ENCODE results near the gene MACROD2.

Gene MACROD2

DNA sequence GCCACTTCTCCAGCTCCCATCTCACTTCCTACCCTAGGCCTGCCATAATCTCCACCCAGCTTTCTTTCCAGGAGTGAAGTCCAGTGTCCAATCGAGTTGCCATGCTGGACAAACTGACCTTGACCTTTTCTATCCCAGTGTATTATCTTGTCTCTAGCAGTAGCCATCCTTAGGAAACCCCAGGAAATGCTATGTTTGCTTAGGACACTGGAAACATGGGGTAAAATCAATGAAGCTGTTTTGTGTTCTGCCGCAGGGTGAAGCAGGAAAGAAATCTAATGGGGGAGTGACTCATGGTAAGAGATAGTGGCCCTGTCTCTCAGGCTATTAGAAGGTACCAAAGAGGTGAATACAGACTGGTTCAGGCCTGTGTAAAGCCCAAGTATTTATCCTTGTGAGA lies 1452.2 kb downstream of the MACROD2 start:
- no peak for DNase-seq (ENCODE audit: low read depth)

DNA sequence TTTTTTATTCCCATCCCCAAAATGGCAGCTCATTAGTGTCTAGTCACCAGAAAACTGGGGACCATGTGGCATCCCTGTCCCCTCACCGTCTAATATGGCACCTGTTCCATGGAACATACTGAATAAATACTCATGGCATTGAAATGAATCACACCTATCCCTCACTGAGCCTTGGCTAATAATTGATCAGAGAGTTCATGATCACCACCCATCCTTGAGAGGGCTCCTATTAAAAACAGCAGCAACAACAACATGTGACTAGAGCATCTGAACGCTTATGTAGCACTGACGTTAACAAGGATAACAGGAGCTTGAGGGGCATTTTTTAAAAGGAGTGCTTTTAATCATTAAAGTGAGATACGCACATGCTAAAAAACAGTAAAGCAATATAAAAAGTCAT lies 1453.7 kb downstream of the MACROD2 start:
- DNase-seq (ENCODE audit: low read depth) = no peak

DNA sequence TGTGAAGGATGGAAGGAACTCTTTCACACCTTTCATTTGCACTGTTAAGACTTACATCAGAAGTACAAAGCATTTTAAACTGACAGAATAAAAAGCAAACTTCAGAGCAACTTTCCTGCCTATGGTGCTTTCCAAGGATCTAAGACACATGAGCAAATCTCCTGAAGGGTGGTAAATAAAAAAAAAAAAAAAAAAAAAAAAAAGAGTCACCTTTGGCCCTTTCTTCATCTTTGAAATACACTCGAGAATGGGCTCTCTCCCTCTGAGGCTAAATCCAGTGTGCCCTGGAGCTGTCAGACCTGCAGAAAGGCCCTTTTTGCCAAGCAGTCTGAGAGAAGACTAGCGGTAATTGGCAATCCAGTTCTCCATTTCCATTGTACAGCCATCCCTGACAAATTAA lies 1455.9 kb downstream of the MACROD2 start:
- DNase-seq (ENCODE audit: low read depth) = no peak

DNA sequence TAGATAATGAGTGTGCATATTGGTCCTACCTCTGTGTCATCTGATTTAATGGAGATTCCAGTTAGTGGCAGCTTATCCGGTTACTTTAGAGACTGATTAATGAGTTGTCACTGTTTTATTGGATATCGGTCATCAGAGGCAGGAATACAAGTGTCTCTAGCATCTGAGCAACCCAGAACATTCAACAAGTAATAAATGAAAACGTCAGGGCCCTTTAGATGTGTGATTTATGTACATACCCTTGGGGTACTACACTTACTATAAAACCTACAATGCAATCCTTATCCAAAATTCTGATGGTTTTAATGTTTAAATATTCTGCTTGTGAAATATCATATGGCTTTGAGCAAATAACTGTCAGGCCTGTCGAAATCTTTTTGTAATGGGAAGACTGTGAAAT lies 1460.0 kb downstream of the MACROD2 start:
- no peak for DNase-seq (ENCODE audit: low read depth)

DNA sequence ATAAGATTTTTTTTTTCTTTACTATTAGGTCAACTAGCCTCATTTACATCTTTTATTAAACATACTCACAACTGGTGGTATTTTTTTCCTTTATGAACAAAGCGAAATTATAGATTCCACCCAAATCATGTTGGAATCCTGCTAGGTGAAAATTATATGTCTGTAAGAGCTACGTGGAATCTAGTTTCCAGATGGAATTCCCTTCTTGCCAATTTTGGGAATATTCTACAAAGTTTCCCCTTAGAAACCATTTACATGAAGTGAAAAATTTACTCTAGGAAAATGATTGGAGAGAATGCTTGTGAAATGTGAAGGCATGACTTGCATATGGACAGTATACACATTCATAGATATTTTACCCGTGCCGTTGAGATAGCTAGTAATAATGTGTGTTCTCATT lies 1466.6 kb downstream of the MACROD2 start:
- no peak for DNase-seq (ENCODE audit: low read depth)

DNA sequence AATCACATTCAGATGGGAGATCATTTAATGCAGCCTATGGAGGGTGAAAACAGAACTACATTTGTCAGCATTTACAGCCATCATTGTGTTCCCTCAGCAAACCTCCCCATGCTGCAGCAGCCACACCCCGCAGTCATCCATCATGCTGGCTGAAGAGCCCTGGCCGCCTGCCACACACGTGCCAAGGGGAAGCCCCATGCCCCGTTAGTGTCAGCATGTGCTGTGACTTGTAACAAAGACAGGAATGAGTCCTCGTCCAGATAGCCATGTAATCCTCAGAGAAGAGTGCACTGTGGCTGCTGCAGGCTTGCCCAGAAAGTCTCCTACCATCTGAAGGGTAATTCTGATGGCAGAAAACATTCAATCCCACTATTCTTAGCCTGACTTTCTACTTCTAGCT lies 1480.2 kb downstream of the MACROD2 start:
- DNase-seq (ENCODE audit: low read depth) = no peak

DNA sequence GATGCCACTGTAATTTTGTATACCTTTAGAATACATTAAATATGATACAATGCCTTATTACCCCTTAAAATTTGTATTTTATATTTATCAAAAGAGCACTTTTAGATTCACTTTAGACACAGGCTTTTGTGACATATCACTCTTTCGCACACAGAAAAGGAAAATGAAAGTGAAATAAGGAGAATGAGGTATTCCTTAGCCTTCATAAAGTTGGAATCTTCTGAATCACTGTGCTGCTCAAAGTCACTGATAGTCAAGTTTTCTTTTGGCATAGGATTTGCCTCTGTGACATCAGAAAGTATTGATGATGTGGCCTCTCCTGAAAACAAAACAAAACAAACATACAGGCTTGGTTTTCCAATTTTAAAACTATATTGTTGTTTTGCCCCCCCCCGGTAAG lies 1480.9 kb downstream of the MACROD2 start:
- no peak for DNase-seq (ENCODE audit: low read depth)

DNA sequence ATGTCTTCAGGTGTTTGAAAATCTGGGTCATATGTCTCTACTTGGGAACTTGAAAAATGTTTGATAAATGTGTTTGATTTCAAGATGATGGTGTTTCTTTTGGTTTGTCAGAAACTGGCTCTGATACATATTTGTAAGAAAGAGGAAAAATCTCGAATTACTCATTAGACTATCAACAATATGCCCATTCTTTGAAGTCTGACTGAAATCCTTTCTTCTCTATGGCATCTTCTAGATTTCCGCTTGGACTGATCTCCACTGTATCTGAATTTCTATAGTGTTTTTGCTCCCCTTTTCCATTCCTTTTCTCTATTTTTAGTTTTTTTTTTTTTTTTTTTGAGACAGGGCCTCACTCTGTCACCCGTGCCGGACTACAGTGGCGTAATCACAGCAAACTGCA lies 1481.5 kb downstream of the MACROD2 start:
- no peak for DNase-seq (ENCODE audit: low read depth)

DNA sequence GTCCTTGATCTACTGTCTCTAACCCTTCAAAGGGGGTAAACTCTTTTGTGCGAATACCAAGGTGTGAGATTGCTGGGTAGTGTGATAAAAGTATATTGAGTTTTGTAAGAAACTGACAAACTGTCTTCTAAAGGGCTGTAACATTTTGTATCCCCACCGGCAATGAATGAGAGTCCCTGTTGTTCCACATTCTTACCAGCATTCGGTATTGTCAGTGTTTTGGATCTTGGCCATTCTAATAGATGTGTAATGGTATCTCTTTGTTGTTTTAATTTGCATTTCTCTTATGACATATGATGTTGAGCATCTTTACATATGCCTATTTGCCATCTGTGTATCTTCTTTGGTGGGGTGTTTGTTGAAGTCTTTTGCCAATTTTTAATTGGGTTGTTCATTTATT lies 1487.2 kb downstream of the MACROD2 start:
- DNase-seq (ENCODE audit: low read depth) = no peak

DNA sequence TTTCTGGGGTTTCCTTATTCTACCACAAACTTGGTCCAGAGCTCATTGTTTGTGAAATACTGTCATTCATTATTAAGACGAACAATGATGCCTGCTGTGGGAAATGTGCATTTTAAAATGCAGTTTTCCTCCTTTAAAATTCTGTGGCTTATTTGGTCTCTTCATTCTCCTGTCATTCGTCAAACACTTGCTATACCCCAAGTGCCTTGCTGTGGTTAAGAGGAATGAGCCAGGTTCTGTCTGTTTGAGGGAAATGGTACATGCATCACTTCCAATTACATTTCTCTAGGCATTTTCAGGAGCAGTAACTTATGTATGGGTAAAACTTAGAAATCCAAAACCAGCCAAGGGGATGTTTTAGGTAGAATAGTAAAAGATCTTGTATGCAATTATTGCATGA lies 1490.2 kb downstream of the MACROD2 start:
- DNase-seq (ENCODE audit: low read depth) = no peak

DNA sequence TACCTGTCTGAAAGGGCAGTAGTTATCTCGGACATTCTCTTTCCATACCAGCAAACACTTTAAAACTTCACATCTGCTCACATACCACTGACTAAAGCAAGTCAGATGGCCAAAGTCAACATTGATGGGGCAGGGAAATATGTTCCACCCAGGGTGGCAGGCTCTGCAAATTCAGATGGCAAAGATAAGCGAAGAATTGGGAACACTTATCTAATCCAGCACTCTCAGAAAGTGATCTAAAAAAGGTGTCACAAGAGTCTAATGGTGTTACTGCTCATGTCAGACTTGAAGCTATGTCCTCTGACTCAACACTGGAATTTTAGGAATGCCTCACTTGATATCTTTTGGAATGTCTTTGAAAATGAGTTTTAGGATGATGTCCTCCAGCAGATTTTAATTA lies 1491.7 kb downstream of the MACROD2 start:
- DNase-seq (ENCODE audit: low read depth) = no peak

DNA sequence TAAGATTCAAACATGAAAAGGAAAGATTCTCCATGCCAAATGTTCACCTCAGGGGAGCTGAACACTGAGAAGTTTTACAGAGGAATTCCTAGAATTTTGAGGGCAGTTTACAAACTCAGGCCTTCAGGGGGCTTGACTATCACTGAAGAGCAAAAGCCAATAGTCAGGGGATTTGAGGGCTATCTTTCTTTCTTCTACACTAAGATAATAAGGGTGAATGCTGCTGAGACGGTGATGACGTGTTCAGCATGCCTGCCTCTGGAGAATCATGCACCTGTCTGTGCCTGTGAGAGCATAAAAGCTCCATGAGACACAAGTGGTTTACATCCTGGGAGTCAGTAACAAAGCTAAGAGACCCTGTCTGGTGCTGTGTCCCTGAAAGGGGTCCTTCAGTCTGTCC lies 1492.4 kb downstream of the MACROD2 start:
- DNase-seq (ENCODE audit: low read depth) = no peak

DNA sequence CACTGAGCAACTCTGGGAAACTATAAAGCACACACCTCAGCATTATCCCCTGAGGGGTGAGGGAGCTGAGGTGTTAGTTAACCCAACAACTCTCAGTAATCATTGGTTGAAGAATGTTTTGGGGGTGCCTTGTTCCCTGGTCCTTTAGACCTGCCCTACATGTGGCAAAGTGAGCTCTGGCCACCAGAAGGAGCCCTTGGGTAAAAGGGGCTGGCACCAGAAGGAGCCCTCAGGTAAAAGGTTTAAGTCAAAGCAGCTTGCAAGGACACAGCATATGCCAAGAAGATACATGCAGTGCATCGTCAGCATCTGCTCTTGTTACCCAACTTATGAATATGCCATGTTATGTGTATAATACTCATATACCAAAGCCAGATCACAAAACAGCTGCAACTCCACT lies 1496.3 kb downstream of the MACROD2 start:
- no peak for DNase-seq (ENCODE audit: low read depth)

DNA sequence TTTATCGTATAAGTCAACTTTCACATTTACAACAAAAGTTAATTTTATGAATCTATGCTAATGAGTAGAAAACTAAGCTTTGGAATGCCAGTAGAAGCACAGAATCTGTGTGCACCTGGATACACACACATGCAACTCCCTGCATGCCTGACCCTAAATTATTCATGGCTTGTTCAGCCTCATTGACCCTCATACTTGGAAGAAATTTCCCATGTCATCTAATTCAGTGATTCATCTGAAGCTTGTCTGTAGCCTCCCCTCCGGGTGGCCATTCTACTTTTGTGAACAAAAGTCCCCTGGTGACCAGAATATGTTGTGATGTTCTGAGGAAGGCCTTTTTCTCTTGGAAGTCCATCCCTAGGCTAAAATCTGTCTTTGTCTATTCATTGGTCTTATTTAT lies 1499.5 kb downstream of the MACROD2 start:
- DNase-seq (ENCODE audit: low read depth) = no peak

DNA sequence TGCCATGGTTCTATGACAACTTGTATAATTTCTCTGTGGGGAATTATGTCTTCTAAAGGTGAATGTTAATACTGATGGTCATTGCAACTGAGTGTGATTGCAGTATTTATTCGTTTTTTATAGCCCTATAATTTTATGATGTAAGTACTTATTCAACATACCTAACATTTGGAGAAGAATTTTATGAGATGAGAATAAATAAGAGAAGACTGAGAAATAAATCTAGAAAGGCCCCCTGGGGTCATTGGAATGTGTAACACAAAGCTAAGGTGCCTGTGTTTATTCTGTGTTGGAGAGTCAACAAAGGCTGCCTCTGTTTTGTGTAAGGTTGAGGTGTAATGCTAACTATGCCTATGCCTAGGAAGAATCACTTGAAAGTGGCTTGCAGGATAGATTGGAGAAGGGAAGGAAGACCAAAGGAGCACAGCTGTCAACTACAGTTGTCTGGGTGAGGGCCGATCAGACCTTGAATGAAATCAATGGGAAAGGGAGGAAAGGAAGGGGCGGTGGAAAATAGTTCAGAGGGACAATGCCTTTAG lies 1501.3 kb downstream of the MACROD2 start:
- DNase-seq (ENCODE audit: low read depth) = no peak

DNA sequence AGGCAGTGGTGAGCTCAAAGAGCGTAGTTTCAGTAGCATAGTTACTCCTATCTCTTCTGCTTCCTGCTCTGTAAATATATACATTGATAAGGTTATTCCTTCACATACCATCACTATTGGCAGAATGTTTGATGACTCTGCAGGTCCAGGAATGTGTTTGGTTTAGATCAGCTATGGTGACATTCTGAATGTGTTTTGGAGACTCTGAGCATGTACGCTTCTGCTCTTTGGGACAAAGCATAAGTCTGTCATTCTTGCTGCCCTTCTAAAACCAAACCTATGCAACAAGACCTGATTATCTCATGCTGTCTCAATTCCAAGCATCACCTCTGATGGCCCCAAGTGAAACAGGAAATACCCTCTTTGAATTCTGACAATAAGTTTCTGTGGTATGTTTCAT lies 1503.6 kb downstream of the MACROD2 start:
- DNase-seq (ENCODE audit: low read depth) = no peak

DNA sequence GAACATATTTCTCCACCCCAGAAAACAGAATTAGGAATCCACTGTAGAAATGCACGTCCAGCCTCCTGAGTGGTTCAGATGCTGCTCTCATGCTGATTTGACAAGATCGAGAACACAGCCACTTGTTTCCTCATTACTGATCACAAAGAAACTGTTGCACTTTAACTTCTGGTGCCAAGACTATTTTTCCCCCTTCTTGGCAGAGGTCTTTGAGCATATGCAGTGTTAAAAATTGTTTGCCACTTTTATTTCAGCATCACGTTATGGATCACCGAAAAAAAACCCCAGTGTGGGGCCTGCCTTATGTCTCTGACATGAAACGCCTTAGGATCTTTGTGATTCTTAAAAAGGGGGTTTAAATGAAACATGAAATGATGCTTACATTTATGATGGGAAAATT lies 1511.0 kb downstream of the MACROD2 start:
- DNase-seq (ENCODE audit: low read depth) = no peak

DNA sequence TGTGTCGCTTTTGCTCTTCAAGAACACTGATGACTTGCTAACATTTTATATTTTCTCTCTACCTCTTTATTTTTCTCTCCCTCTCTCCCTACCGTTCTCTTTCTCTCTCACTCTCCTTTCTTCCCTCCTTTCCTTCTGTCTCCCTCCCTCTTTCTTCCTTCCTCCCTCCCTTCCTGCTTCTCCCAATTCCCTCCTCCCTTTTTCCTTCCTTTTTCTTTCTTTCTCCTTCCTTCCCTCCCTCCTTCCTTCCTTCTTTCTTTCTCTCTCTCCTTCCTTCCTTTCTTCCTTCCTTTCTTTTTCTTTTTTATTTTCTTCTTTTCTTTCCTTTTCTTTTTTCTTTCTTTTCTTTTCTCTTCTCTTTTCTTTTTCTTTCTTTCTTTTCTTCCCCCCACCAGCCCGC lies 1511.8 kb downstream of the MACROD2 start:
- DNase-seq (ENCODE audit: low read depth) = no peak

DNA sequence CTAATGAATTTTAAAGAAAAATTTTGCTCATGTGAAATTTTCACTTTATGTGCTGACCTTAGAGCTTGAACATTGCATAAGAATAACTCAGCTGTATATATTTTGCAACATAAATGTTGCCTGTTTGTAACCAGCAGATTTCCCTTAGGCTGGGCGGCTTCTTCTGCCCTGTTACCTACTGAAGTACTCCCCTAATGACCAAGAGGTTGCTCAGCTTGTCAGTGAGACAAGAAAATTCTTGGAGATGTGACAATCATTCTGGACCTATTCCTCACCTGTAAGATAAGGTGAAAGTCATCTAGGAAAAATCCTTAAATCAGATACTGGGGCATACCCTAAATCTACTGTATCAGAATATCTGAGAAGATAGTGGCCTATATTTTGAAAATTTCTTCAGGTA lies 1516.2 kb downstream of the MACROD2 start:
- no peak for DNase-seq (ENCODE audit: low read depth)

DNA sequence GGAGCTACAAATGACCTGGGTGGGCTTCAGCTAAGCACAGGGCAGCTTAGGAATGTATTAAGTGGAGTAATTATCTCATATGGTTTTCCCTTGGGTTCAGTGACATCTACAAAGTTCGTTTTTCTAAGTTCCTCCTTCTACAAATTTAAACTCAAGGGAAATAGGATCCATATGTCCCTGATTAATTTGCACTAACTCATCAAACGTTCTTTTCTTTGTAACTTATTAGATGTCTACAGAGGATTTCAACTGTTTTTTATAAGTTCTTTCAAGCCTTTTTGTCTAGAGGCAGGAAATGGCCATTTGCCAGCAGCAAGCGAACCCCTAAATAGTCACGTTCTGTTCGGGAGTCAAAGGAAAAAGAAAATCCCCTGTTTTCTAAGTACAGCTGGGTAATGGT lies 1517.6 kb downstream of the MACROD2 start:
- DNase-seq (ENCODE audit: low read depth) = no peak

DNA sequence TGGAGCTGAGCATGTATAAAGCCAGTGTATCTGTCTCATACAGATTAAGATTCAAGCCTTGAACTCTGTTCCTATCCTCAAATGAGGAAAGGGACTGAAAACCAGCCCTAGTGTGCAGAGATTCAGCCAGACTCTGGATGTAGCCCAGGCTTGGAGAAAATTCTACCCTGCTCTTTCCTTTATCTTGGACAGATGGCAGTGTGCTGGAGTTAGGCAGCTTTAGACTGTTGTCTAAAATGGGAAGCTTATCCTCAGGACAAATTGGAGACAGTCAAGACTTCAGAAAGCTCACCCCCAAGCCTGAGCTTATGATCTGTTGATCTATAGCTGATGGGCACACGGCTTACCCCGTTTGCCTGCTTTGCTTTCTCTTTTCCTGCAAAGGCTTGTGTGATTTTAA lies 1520.4 kb downstream of the MACROD2 start:
- DNase-seq (ENCODE audit: low read depth) = no peak

DNA sequence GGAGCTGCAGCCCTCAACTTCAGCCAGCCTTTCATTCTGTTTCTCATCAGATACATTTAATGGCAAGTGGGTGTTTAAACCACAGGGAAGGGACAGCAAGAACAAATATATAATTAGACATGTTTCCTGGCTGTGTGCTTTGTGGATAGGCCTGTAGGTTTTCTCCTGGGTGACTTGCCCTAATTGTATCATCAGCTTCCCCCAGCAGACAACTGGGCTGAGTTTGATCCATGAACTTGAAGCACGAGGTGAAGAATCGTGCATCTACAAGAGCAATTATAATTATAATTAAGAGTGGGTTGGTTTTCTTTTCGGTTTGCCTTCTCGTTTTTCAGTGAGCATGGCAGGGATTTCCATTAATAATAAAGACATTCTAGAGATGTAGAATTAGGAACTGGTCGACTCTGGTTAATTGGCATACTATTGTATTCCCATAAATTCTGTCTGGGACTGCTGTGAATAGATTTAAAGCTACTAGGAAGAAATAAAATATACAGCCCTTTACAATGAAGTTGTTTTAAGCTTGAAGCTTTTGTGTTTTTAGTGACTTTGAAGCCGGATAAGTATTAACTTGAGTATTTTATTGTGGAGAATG lies 1525.7 kb downstream of the MACROD2 start:
- no peak for DNase-seq (ENCODE audit: low read depth)

DNA sequence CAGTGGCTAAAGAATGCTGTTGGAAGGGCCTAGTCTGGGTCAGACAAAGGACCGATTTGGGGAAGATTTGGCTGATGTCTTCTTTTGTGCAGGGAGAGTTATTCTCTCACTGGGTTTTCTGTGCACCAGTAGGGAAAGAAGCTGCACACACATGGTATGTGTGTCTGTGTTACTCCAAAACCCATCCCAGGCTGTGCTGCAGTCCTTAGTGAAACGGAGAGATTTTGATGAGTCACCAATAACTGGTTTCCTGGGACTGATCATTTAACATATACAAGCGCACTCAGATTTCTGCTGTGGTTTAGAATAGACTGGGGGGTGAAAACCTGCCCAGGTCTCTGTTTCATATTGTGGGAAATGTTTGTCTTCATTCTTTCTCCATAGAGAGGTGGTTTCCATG lies 1528.1 kb downstream of the MACROD2 start:
- no peak for DNase-seq (ENCODE audit: low read depth)

DNA sequence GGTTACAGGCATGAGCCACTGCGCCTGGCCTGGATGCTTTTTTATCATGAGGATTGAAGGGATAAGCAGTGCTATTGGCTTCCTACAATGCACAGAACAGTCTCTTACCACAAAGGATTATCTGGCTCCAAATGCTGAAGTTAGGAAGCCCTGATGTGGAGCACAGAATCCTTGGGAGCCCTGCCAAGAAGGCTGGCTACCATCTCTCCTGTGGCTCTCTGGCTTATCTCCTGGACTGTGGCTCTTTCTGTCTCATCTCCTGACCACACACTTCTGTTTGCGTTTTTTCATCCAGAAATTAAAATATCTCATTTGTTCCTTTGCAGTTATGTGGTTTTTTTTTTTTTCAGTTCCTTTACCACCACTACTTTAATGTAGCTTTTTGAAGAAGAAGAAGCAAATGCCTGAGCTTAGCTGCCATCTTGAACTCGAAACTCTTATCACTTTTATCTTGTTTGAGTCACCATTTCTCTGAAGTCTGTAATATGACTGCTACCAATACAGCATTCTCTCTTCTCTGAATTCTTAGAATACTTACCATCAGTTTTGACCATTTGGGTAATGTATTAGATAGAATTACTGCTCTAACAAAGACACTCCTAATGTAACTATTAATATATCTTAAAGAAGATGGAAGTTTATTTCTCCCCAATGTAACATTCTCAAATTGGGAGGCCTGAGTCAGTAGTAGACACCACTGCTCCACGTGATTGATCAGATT lies 1533.2 kb downstream of the MACROD2 start:
- DNase-seq (ENCODE audit: low read depth) = no peak

Data from activated T-helper 1 cell treated with Interleukin-2 at 50 U/mL for 16 hours (primary cell).